GM21723 (cell line): ENCODE data around the gene TRAPPC6A.

Source experiments
- ATAC-seq: cut with Tn5 transposase; IDR thresholded peaks from one replicate; pipeline ENCODE4 v1.9.1; 2021; ENCODE audit warnings: mild to moderate bottlenecking, moderate library complexity; ENCODE audit not compliant: unreplicated experiment

Gene TRAPPC6A

DNA sequence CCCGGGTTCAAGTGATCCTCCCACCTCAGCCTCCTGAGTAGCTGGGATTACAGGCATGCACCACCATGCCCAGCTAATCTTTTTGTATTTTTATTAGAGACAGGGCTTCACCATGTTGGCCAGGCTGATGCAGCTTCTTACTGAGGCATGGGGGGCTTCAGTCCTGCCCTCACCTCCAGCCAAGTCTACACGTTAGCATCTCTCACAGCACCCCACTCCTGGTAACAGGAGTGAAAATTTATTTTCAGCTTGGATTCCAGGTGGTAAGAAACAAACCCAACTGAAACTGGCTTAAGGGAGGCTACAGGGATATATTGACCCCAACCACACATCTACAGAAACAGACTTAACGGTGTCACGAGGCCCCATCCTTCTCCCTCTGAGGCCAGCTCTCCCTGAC lies 27.9 kb downstream of the TRAPPC6A start:
- ATAC-seq = no peak

DNA sequence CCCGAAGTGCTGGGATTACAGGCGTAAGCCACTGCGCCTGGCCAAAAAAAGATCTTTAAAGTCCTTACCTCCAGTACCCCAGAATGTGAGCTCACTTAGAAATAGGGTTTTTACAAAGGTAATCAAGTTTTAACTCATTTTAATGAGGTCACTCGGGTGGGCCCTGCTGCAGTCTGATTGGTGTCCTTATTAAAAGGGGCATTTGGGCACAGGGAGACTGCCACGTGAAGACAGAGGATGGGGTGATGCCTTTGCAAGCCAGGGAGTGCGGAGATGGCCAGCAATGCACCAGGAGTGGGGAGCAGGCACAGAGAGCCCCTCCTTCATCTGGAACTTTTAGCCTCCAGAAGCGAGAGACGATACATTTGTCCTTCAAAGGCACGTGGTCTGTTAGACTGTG lies 28.9 kb downstream of the TRAPPC6A start:
- no peak for ATAC-seq

DNA sequence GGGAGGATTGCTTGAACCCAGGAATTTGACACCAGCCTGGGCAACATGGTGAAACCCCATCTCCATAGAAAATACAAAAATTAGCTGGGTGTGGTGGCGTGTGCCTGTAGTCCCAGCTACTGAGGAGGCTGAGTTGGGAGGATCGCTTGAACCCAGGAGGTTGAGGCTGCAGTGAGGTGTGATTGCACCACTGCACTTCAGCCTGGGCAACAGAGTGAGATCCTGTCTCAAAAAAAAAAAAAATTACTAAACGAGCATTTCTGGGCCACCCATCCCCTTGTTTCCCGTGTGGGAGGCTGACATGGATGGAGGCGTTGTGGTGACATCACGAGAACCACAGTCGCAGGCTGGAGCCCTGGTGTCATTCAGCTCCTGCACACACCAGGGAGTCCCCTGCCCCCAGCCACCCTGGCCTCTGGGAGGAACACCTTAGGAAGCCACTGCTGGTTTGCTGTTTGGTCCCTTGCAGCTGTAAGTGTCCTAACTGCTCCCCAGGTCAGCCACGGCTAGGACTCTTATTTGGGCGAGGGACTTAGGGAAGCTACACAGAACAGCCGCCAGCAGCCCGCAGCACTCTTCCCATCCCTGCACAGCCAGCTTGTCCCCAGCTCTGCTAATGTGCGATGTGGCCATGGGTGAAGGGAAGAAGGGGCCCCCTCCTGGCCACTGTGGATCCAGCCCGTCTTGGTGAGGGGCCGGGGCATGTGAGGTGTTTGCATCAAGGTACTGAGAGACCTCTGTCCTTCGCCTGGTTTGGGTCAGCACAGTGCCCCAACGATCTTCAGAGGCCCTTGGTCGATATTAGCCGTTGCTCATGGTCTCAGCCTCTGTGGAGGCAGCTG lies 30.0 kb downstream of the TRAPPC6A start:
- ATAC-seq = no peak

GRCh38 chr19:45146741-45147205 lies 31.3 kb downstream of the TRAPPC6A start:
- ATAC-seq = no peak

- ATAC-seq = no peak
Observed at GRCh38 chr19:45146251-45146650, 31.8 kb downstream of the TRAPPC6A start.

GRCh38 chr19:45145270-45146189 lies 32.5 kb downstream of the TRAPPC6A start:
- no peak for ATAC-seq

DNA sequence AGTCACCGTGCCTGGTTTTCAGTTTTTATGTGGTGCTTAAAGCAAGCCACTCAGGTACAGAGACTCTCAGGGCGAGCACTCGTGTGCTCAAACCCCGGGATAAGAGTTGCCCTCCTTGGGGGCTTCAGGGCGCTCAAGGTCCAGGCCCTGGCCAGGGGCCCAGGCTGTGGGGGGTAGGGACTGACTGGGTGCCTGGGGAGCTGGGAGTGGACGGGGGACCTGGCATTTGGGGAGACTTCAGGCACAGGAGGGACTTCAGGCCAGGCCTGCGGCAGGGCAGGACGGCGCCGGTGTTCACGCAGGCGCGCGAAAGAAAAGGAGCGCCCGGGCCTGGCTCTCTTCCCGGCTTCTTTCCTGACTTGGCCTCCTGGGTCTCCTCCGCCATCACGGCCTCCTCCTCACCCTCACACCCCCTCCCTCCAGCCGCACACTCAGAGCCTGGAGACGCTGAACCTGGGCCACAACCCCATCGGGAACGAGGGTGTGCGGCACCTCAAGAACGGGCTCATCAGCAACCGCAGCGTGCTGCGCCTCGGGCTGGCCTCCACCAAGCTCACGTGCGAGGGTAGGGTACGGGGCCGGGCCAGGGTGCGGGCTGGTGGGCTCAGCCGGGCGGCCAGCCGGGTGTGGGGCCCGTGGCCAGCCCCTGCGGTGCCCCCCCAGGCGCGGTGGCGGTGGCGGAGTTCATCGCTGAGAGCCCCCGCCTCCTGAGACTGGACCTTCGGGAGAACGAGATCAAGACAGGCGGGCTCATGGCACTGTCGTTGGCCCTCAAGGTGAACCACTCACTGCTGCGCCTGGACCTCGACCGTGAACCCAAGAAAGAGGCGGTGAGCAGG lies 33.4 kb downstream of the TRAPPC6A start:
- no peak for ATAC-seq

DNA sequence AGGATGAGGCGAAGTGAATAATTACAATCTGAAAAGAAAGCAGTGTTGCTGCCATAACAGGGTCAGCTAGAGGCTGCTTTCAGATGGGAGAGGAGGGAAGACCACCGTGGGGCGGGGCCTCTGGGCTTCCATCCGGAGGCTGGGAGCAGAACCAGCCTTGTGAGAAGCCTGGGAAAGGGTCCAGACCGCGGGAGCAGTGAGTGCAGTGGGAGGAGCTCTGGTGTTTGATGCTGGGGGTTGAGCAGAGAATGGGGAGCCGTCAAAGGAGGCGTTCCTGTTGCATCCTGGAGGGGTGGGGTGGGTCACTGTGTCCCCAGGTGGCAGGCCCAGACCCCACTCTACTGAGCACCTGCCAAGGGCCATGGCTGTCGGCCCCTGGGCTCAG lies 35.3 kb downstream of the TRAPPC6A start:
- no peak for ATAC-seq

GRCh38 chr19:45142016-45142725 lies 35.9 kb downstream of the TRAPPC6A start:
- ATAC-seq = no peak

GRCh38 chr19:45141203-45141900 lies 36.7 kb downstream of the TRAPPC6A start:
- no peak for ATAC-seq

GRCh38 chr19:45140533-45140932 lies 37.5 kb downstream of the TRAPPC6A start:
- no peak for ATAC-seq

DNA sequence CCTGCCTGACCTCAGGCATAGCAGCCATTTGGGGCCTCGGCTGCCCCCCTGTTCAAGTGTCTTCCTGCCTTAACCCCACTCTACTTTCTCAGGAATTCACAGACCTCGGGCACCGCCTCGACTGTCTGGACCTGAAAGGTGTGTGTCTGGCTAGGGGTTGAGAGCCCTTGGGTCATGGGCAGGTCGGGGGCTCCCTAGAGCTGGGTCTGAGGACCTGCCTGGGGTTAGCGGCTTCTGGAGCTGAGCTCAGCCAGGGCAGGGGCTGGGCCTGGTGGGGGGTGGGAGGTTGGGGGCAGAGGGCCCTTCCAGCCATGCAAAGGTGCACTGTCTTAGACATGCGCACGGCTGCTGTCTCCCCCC lies 37.9 kb downstream of the TRAPPC6A start:
- ATAC-seq = no peak

DNA sequence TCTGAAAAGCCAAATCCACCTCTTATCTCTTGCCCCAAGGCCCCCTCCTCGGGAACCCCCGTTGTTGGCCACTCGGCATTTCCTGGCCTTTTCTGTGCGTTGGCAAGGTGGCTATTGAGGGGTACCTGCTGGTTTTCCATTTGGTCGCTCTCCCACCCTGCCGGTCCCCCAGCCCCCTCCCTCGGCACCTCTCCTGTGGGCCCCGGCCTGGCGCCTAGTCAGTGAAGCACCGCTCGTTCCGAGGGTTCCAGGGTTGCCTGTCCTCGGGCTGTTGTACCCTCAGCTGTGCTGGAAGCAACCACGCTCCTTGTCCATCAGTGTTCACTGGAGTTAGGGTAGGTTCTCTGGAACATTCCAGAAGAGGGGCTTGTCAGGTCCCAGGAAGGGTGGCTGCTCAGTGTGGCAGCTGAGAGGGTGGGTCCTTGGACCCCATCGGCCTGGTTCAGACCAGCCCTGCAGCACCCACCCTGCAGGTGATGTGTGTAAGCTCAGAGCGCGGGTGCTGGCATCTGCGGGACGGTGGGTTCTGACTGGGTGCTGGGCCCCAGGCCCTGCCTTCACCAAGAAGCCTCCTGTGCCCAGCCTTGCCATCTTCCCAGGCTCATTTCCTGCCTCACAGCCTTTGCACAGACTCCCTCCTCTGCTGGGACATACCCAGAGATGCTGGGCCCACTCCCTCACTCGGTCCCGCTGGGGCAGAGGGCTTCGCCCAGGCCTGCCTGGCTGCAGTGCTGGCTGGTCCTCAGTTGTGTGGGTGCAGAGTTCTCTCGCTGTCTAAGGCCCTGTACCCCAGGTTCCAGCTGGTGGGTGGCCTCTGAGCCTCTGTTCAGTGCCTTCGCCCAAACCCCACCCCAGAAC lies 38.5 kb downstream of the TRAPPC6A start:
- no peak for ATAC-seq

DNA sequence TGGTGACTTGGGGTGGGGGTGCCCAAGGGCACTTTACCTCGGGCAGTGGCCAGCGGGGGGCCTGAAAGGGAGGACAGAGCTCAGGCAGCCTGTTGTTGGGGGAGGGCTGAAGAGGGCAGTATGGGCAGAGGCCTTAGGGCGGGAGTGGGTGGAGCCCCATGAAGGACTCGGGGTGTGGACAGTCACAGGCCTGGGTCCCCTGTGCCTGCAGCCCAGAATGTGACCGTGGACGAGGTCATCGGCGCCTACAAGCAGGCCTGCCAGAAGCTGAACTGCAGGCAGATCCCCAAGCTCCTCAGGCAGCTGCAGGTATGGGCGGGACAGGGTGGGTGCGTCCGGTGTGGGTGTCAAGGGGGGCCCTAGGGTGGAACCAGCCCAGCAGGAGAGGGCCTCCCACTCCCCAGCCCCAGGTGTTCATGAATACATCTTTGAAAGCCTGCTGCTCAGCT lies 39.7 kb downstream of the TRAPPC6A start:
- ATAC-seq = no peak

DNA sequence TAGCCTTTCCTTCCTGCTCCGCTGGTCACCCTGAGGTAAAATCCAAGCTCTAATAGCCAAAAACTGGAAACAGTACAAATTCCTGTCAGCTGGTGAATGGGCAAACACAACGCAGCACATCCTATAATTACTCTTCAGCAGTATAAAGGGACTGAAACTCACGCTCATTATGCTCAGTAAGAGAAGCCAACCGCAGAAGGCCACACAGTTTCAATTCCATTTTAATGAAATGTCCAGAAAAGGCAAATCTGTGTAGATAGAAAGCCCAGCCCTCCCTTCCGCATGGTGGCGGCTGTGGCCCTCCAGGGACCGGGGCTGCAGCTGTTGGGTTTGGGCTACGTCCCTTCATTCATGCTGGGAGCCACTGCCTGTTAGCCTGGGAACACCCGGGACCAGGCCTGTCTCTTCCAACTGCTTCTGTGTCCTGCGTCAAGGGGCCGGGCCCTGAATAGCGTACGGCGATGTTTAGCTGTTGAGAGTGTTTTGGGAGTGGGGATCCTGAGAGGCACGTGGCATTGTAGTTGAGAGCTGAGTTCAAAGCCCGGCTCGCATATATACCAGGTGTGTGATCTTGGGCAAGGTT lies 40.8 kb downstream of the TRAPPC6A start:
- peak; percentile 70 for ATAC-seq

DNA sequence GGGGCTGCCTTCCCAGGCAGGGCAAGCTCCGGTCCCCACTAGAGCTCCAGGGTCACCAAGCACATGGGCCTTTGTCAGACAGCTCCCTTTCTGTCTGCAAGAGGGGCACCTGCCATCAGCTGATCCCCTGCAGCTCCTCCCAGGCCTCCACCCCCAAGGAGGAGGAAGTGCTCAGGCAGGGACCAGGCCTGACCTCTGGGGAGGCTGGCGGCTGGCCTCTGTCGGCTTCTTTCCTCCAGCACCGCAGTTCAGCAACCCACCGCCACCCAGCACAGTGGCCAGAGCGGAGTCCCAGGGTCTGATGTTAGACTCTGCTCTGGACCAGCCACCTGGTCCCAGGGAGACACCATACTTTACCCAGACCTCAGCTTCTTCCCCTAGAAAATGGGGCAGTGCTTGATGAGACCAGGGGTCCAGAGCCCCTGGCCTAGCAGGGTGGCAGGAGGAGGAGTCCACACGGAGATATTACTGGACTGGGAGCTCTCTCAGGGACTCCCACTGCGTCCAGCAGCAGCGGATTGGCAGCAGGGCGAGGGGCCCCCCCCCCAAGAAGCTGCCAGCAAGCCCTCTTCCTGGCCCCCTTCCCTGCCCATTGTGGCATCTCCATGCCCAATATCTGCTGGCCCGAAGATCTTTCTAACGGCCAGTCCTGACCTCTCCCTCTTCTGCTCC lies 41.4 kb downstream of the TRAPPC6A start:
- ATAC-seq = no peak

- no peak for ATAC-seq
Observed at GRCh38 chr19:45135176-45135885, 42.7 kb downstream of the TRAPPC6A start.
